NCI-H128 (cell line): Measurements from ENCODE around the gene TDRD1.
"Not testable (repeated sequence)": the region's sequence is repeated elsewhere in the genome, so short reads cannot be mapped to it uniquely, and the experiment has no call there.

Source experiments
- DNase-seq: peaks from one replicate; lab custom pipeline; 2025; ENCODE audit not compliant: unreplicated experiment; lab: John Stamatoyannopoulos, UW

The TDRD1 gene, protein sequence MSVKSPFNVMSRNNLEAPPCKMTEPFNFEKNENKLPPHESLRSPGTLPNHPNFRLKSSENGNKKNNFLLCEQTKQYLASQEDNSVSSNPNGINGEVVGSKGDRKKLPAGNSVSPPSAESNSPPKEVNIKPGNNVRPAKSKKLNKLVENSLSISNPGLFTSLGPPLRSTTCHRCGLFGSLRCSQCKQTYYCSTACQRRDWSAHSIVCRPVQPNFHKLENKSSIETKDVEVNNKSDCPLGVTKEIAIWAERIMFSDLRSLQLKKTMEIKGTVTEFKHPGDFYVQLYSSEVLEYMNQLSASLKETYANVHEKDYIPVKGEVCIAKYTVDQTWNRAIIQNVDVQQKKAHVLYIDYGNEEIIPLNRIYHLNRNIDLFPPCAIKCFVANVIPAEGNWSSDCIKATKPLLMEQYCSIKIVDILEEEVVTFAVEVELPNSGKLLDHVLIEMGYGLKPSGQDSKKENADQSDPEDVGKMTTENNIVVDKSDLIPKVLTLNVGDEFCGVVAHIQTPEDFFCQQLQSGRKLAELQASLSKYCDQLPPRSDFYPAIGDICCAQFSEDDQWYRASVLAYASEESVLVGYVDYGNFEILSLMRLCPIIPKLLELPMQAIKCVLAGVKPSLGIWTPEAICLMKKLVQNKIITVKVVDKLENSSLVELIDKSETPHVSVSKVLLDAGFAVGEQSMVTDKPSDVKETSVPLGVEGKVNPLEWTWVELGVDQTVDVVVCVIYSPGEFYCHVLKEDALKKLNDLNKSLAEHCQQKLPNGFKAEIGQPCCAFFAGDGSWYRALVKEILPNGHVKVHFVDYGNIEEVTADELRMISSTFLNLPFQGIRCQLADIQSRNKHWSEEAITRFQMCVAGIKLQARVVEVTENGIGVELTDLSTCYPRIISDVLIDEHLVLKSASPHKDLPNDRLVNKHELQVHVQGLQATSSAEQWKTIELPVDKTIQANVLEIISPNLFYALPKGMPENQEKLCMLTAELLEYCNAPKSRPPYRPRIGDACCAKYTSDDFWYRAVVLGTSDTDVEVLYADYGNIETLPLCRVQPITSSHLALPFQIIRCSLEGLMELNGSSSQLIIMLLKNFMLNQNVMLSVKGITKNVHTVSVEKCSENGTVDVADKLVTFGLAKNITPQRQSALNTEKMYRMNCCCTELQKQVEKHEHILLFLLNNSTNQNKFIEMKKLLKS

GRCh38 chr10:114179148-114179547, at the start of gene TDRD1:
Gene TDRD1, plus strand, starts transcription at chr10:114179353. Its CDS starts 8,479 bp downstream, at chr10:114187832.
- DNase-seq, result no peak

DNA sequence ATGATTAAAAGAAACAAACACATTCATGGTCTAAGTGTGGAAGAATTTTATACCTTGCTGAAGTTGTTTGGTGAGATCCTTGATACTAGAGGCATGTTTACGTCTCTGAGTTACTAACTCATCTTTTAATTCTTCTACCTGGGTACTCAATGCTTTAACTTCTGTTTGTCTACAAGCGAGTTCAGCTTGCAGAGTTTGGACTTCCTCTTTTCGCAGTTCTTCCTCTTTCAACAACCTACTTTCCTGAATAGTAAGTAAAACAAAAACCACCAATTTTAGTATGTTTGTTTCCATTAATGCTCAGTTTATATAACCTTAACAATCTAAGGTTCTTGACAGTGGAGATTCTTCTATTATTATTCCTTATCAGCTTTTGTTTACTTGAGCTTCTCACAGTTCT, 48.1 kb upstream of the TDRD1 start:
- no peak for DNase-seq

- no peak for DNase-seq
Measured at GRCh38 chr10:114135476-114135875, 43.7 kb upstream of the TDRD1 start.

DNA sequence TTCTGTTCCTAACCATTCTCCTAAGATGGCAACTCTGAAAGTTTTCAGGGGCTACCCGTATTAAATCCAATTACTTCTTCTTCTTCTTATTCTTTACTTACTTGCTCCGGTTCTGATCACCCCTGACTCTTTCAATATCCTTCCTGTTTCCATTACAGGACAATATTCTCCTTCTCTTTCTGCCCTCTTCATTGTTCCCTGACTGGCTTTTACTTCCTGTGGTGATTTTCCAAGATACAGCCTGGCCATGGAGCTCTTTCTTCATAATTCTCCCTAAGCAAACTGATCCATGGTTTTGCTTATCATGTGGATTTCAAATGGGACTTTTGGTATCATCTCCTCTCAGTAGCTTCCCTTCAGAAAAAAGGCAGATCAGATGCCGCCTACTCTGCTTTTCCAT, 40.6 kb upstream of the TDRD1 start:
- no peak for DNase-seq

GRCh38 chr10:114140036-114140435, 39.1 kb upstream of the TDRD1 start:
- DNase-seq, result no peak

GRCh38 chr10:114140827-114141226, 38.3 kb upstream of the TDRD1 start:
- not testable (repeated sequence) for DNase-seq

GRCh38 chr10:114142018-114142417, 37.1 kb upstream of the TDRD1 start:
- DNase-seq, result no peak

GRCh38 chr10:114143160-114143559, 36.0 kb upstream of the TDRD1 start:
- DNase-seq, result no peak

DNA sequence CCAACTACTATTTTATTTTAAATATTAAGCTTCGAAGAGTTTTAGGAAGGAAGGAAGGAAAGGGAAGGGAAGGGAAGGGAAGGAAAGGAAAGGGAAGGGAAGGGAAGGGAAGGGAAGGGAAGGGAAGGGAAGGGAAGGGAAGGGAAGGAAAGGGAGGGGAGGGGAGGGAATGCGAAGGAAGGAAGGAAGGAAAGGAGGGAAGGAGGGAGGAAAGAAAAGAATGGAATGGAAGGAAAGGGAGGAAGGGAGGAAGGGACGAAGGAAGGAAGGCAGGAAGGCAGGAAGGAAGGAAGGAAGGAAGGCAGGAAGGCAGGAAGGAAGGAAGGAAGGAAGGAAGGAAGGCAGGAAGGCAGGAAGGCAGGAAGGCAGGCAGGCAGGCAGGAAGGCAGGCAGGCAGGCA, 29.7 kb upstream of the TDRD1 start:
- not testable (repeated sequence) for DNase-seq

- DNase-seq, result no peak
Measured at GRCh38 chr10:114151486-114151885, 27.7 kb upstream of the TDRD1 start.

DNA sequence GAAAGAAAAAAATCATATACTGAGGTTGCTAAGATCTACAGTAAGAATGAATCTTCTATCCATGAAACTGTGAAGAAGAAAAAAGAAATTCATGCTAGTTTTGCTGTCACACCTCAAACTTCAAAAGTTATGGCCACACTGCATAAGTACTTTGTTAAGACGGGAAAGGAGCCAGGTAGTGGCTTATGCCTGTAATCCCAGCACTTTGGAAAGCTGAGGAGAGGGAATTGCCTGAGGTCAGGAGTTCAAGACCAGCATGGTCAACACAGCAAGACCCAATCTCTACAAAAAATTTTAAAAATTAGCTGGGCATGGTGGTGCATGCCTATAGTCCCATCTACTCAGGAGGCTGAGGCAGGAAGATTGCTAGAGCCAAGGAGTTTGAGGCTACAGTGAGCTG, 27.3 kb upstream of the TDRD1 start:
- no peak for DNase-seq

- DNase-seq, result no peak
Measured at GRCh38 chr10:114157912-114158311, 21.2 kb upstream of the TDRD1 start.

DNA sequence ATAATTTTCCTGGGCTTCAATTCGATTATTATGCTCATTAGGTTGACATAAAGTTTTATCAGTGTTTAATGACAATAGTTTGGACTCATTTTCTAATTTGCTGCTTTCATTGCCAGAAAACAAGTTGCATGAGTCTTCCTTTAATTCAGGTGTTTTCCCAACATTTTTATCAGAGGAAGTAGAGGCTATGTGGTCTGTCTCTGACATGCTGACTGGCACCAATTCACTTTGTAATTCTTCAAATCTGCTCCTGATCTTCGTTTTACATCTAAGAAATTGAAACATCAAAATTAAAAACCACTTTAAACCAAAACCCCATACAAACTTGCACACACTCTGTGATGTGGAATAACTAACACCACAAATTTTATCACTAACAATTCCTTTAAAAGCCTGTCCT, 16.1 kb upstream of the TDRD1 start:
- DNase-seq, result no peak

GRCh38 chr10:114166043-114166442, 13.1 kb upstream of the TDRD1 start:
- no peak for DNase-seq

GRCh38 chr10:114166494-114166893, 12.7 kb upstream of the TDRD1 start:
- no peak for DNase-seq

DNA sequence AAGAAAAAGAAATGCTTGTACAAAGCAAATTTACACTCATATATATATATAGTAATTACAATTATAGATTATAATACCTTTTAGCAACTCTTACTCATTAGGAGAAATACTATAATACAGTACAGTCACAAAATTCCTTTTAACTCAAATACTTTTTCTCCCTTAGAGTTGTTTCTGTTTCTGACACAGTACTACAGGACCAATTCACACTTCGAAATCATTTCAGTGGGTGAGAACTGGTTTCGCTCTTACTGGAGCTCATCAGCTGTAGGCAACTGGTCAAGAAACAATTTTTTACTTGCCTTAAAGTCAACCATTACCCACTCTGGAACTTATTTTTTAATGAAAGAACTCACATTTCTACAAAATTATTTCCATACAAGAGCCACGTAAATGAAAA, 11.2 kb upstream of the TDRD1 start:
- no peak for DNase-seq

- no peak for DNase-seq
Measured at GRCh38 chr10:114168450-114169009, 10.6 kb upstream of the TDRD1 start.

DNA sequence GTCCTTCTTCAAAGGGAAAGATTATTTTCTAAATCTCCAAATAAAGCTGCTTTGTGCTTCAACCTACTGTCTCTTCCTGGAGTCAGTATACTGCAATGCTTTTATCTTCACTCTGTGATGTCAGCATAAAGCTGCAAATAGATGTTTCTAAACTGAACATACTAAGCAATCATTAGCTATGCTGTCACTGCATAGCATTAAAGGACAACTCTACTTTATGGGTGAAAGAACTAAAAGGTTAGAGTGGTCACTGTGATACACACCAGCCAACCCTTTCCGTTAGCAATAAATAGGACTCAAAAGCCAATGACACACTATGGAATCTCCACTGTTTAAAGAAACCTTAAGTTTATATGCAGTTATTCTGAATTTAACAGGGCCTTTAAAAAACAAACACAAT, 6.9 kb upstream of the TDRD1 start:
- no peak for DNase-seq

GRCh38 chr10:114172776-114173602, 6.2 kb upstream of the TDRD1 start:
- no peak for DNase-seq

GRCh38 chr10:114173603-114173920, 5.6 kb upstream of the TDRD1 start:
- no peak for DNase-seq
